Epidermal melanocyte (primary cell): ENCODE measurements around the gene RASSF7.
"Not testable (repeated sequence)": the region's sequence is repeated elsewhere in the genome, so short reads cannot be mapped to it uniquely, and the experiment has no call there.

Source experiments
- DNase-seq: peaks from one replicate; pipeline ENCODE4 v3.0.0; 2011; ENCODE audit warnings: low spot score; ENCODE audit not compliant: insufficient read length

Gene RASSF7

GRCh38 chr11:565921-566509 is 5.2 kb downstream of the RASSF7 start:
- no peak for DNase-seq

GRCh38 chr11:567011-567628 is 6.3 kb downstream of the RASSF7 start:
- DNase-seq, result no peak

- DNase-seq, result no peak
These were observed 7.0 kb downstream of the RASSF7 start for GRCh38 chr11:567629-568292.

- peak; percentile 100 for DNase-seq
These were observed 7.8 kb downstream of the RASSF7 start for GRCh38 chr11:568306-569157.

- no peak for DNase-seq
These were observed 8.6 kb downstream of the RASSF7 start for GRCh38 chr11:569158-569885.

GRCh38 chr11:571802-572185 is 11.0 kb downstream of the RASSF7 start:
- no peak for DNase-seq

GRCh38 chr11:573146-573759 is 12.5 kb downstream of the RASSF7 start:
- DNase-seq, result no peak

GRCh38 chr11:574031-574570 is 13.3 kb downstream of the RASSF7 start:
- not testable (repeated sequence) for DNase-seq

- no peak for DNase-seq
These were observed 14.0 kb downstream of the RASSF7 start for GRCh38 chr11:574632-575312.

GRCh38 chr11:575313-575995 is 14.7 kb downstream of the RASSF7 start:
- peak; percentile 79 for DNase-seq

- peak; percentile 100 for DNase-seq
These were observed 15.4 kb downstream of the RASSF7 start, which contains the start of gene PHRF1 for GRCh38 chr11:575996-576768. PHRF1 (plus strand) TSS chr11:576470; CDS start chr11:581513, 5,043 bp downstream.

- DNase-seq, result no peak
These were observed 16.2 kb downstream of the RASSF7 start for GRCh38 chr11:576811-577610.

GRCh38 chr11:577611-577894 is 16.8 kb downstream of the RASSF7 start:
- no peak for DNase-seq

GRCh38 chr11:578276-579035 is 17.7 kb downstream of the RASSF7 start:
- no peak for DNase-seq

- DNase-seq, result no peak
These were observed 19.2 kb downstream of the RASSF7 start for GRCh38 chr11:579830-580601.

- DNase-seq, result no peak
These were observed 20.6 kb downstream of the RASSF7 start for GRCh38 chr11:581342-581741.
